ENCODE results near the gene UPK1A.

- TF ChIP-seq CTCF (IDR thresholded peaks at IDR 0.05): no peak
- no peak for TF ChIP-seq POLR2AphosphoS5 (IDR thresholded peaks at IDR 0.05)
Measured at GRCh38 chr19:35670686-35671085, 4.4 kb downstream of the UPK1A start.

Measured in esophagus muscularis mucosa (tissue), 3 donors.